Mesothelial cell of epicardium (in vitro differentiated cells): ENCODE data around the gene ABCC4. TPM values are rescaled to one million over a fixed set of nuclear protein-coding genes. Genes with fewer than 3 reads are reported as not detected.
"Not testable (repeated sequence)": the region's sequence is repeated elsewhere in the genome, so short reads cannot be mapped to it uniquely, and the experiment has no call there.

Experiments used
- DNase-seq, 2 experiments: peaks; one replicate each; pipeline ENCODE4 v3.0.0; 2021; ENCODE audit warnings: low spot score in 2 of 2; ENCODE audit not compliant: unreplicated experiment in 2 of 2
- H3K27ac Mint-ChIP-seq: 2 replicates; pipeline ENCODE4 v1.8.0; 2021; ENCODE audit warnings: mixed read lengths
- H3K27me3 Mint-ChIP-seq: 2 replicates; pipeline ENCODE4 v1.8.0; 2021; ENCODE audit warnings: low read depth, mixed read lengths
- H3K36me3 Mint-ChIP-seq: 2 replicates; pipeline ENCODE4 v1.8.0; 2021; ENCODE audit warnings: mixed read lengths
- H3K4me1 Mint-ChIP-seq: 2 replicates; pipeline ENCODE4 v1.8.0; 2021; ENCODE audit warnings: mixed read lengths
- H3K4me3 Mint-ChIP-seq: 2 replicates; pipeline ENCODE4 v1.8.0; 2021; ENCODE audit warnings: mild to moderate bottlenecking, moderate library complexity, mixed read lengths
- H3K9me3 Mint-ChIP-seq: 2 replicates; pipeline ENCODE4 v1.8.0; 2021; ENCODE audit warnings: mixed read lengths
- total RNA-seq: library from RNA; stranded (reverse); gene quantifications from 3 replicates; pipeline ENCODE4 v1.2.1, GENCODE V29; 2021
- TF ChIP-seq, protein P1 (sequence below): fragments of 200-600 bp; sonication (generic); IDR thresholded peaks from one replicate; pipeline ENCODE4 v1.5.0; 2021; ENCODE audit warnings: antibody characterized with exemption; ENCODE audit not compliant: unreplicated experiment

ABCC4 gene
- total RNA-seq, 1 donor from 2014 or later: 7.7 TPM

DNA sequence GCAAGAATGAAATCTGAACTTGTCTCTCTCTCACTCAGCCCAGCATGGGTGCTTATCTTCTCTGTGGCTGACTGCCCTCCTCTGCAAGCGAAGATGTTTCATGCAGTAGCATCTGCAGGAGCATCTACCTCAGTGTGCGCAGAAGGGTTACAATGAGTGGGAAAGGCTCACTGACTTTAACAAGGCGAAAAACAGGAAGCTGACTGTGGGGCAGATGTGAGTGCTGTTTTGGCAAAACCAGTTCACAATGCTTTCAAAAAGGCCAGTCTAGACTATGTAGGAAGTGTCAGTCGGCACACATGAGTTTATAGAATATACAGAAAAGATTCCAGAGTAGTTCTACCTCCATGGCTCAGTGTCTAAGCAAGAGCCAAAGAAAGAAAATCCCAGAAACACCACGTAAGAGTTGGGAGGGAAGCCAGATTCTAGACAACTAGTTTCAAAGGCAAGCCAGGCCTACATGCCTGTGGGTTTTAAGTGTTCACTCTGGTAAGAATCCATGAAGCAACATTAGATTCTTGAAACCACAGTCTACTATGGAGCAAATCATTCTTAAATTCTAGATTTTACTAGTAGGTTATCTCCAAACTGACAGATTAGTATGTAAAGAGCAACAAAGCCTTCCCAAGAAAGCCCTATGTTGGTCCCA, 124.5 kb downstream of the ABCC4 start:
- Mint-ChIP-seq H3K27me3 (no peaks in the 10 kb centered on the region), H3K4me1 (peaks cover 3% of the 10 kb centered on the region), H3K36me3 (peaks cover 3% of the 10 kb centered on the region), H3K4me3 (no peak overlapping the region), H3K27ac (no peak overlapping the region), H3K9me3 (peaks cover 6% of the 10 kb centered on the region)
- no peak for DNase-seq
- TF ChIP-seq, protein P1, sequence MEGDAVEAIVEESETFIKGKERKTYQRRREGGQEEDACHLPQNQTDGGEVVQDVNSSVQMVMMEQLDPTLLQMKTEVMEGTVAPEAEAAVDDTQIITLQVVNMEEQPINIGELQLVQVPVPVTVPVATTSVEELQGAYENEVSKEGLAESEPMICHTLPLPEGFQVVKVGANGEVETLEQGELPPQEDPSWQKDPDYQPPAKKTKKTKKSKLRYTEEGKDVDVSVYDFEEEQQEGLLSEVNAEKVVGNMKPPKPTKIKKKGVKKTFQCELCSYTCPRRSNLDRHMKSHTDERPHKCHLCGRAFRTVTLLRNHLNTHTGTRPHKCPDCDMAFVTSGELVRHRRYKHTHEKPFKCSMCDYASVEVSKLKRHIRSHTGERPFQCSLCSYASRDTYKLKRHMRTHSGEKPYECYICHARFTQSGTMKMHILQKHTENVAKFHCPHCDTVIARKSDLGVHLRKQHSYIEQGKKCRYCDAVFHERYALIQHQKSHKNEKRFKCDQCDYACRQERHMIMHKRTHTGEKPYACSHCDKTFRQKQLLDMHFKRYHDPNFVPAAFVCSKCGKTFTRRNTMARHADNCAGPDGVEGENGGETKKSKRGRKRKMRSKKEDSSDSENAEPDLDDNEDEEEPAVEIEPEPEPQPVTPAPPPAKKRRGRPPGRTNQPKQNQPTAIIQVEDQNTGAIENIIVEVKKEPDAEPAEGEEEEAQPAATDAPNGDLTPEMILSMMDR: no peak

DNA sequence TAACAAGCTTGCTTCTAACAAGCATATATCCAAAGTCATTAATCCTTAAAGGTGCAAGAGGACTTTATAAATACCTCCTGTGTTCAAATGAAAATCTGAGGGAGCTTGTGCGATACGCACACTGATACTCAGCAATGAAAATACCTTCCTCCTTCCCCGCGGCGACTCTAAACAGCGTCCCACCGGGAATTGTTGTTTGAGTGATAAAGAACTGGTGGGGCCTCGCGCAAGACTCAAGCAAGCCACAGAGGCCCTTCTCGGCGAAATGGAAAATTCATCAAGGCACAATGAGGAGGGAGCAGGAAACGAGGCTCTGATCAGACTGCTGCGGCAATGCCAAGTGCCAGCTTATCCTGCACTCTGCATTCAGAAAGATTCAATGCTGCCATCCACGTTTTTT, 126.7 kb downstream of the ABCC4 start:
- TF ChIP-seq, protein P1: no peak
- Mint-ChIP-seq H3K36me3 (peaks cover 3% of the 10 kb centered on the region), H3K9me3 (peaks cover 3% of the 10 kb centered on the region), H3K27ac (no peak overlapping the region), H3K4me3 (no peak overlapping the region), H3K27me3 (no peaks in the 10 kb centered on the region), H3K4me1 (peaks cover 3% of the 10 kb centered on the region)
- DNase-seq: no peak

DNA sequence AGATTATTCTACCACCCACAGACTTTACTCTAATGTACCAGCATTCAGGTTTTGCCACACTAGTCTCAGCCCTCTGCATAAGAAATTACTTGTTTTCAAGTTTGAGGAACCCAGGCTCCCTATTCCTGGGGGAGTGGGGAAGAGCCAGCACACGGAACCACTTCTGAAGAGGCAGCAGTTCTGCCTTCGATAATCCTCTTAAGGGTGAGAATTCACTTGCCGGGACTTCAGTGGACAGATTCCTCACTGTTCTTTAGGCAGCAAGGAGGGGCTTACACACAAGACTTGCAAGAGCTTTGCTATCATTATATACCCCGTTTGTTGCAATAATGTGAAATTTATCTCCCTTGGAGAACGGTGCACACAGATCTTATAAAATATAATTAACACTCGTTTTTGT, 133.1 kb downstream of the ABCC4 start:
- peaks cover 3% of the 10 kb centered on the region for H3K4me1 Mint-ChIP-seq
- no peak overlapping the region for H3K4me3 Mint-ChIP-seq
- peaks cover 2% of the 10 kb centered on the region for H3K9me3 Mint-ChIP-seq
- no peak for DNase-seq
- H3K36me3 Mint-ChIP-seq: peaks cover 6% of the 10 kb centered on the region
- H3K27ac Mint-ChIP-seq: no peak overlapping the region
- TF ChIP-seq, protein P1: no peak
- H3K27me3 Mint-ChIP-seq: no peaks in the 10 kb centered on the region

DNA sequence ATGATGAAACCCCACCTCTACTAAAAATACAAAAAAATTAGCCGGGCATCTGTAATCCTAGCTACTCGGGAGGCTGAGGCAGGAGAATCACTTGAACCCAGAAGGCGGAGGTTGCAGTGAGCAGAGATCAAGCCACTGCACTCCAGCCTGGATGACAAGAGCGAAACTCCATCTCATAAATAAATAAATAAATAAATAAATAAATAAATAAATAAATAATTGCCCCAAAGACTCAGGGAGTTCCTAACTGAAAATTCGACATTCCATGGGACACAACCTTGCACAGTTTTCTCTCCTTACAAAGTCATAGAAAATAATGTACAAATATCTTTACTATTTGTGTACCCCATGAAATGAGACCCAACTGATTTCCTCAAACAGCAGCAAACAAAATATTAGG, 134.2 kb downstream of the ABCC4 start:
- H3K27me3 Mint-ChIP-seq, H3K27ac Mint-ChIP-seq, H3K4me1 Mint-ChIP-seq, H3K9me3 Mint-ChIP-seq, H3K36me3 Mint-ChIP-seq, DNase-seq, H3K4me3 Mint-ChIP-seq: not testable (repeated sequence)

DNA sequence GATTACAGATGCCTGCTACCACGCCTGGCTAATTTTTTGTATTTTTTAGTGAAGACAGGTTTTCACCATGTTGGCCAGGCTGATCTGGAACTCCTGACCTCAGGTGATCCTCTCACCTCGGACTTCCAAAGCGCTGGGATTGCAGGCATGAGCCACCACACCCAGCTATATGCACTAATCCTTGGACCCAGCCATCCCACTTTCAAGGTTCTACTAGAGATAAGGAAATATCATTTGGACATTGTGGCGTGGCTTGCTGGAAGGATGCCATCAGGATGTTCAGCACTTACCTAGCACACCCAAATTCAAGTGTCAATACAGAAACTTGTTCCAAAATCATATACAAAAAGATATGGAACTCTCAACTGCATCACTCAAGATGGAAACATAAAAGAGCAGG, 136.4 kb downstream of the ABCC4 start:
- Mint-ChIP-seq H3K36me3 (peaks cover 3% of the 10 kb centered on the region), H3K4me3 (no peak overlapping the region), H3K27ac (no peak overlapping the region), H3K4me1 (no peaks in the 10 kb centered on the region), H3K9me3 (no peaks in the 10 kb centered on the region), H3K27me3 (no peaks in the 10 kb centered on the region)
- TF ChIP-seq, protein P1: no peak
- no peak for DNase-seq

DNA sequence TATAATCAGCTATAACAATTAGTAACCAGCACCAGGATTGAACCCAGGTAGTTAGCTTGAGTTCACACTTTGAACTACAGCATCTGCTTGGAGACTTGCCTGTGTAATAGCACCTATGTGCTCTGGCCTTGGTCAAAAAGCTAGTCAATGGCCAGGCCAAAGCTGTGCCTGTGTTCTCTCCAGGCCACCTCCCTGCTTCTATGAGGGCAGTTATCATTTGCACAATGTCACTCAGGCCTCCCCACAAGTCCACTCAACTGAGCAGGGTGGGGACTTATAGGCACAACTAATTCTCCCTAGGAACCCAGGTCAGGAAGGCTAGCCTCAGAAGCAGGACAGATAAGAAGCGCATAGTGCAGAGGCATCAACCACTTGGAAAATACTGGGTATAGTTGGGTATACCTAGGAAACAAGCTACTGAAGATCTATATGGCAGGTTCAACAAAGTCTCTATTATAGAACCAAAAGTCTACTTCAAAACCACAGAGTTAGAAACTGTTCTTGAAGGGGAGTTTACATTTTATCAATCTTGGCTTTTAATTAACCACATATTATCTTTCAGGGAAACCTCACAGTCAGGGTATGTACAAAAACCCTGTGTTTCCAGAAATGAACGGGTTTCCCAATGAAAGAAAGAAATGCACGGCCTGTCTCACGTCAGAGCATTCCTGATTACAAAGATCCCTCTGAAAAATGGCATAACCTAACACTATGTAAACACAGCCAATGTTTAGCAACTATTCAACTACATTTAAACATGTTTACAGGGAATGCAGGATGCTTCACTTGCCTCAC, 140.9 kb downstream of the ABCC4 start:
- no peaks in the 10 kb centered on the region for H3K36me3 Mint-ChIP-seq
- TF ChIP-seq, protein P1: no peak
- H3K27me3 Mint-ChIP-seq: peaks cover 2% of the 10 kb centered on the region
- no peaks in the 10 kb centered on the region for H3K9me3 Mint-ChIP-seq
- no peak overlapping the region for H3K4me3 Mint-ChIP-seq
- H3K27ac Mint-ChIP-seq: no peak overlapping the region
- no peaks in the 10 kb centered on the region for H3K4me1 Mint-ChIP-seq
- no peak for DNase-seq
